ENCODE results near the gene BLTP3A.
"Not testable (repeated sequence)": the region's sequence is repeated elsewhere in the genome, so short reads cannot be mapped to it uniquely, and the experiment has no call there.

BLTP3A gene

DNA sequence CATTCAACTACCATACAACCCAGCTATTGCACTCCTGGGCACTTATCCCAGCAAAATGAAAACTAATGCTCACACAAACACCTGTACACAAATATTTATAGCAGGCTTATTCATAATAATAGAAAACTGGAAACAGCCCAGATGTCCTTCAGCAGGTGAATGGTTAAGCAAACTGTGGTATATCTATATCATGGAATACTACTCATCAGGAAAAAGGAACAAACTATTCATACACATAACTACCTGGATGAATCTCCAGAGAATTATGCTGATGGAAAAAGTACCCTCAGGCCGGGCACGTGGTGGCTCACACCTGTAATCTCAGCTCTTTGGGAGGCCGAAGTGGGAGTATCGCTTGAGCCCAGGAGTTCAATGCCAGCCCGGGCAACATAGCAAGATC is 3.8 kb upstream of the BLTP3A start:
- DNase-seq (ENCODE audit: low spot score): no peak

DNA sequence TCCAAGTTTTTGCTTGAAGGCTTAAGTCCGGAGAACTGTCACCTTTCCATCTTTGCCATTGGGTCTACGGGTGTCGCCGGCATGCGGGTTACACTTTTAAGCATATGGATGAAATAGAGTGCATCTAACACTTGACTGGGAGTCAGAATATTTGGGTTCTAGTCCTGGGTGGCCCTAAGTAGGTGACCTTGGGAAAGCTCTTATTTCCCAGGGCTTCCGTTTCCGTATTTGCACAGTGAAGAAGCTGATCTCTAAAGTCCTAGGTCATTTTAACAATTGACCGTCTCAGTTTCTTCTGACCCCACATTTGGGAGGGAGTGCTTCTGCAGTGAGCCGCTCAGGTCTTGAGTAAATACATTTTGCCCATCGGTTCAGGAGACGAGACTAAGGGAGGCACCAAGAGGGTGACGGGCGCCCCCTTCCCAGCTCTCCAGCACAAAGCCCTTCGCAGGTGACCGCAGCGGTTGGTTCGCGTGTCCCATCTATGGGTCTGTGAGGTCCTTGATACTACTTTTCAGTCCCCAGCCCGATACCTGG is 651 bp upstream of the BLTP3A start:
- peak; percentile 67 for DNase-seq (ENCODE audit: low spot score)

DNA sequence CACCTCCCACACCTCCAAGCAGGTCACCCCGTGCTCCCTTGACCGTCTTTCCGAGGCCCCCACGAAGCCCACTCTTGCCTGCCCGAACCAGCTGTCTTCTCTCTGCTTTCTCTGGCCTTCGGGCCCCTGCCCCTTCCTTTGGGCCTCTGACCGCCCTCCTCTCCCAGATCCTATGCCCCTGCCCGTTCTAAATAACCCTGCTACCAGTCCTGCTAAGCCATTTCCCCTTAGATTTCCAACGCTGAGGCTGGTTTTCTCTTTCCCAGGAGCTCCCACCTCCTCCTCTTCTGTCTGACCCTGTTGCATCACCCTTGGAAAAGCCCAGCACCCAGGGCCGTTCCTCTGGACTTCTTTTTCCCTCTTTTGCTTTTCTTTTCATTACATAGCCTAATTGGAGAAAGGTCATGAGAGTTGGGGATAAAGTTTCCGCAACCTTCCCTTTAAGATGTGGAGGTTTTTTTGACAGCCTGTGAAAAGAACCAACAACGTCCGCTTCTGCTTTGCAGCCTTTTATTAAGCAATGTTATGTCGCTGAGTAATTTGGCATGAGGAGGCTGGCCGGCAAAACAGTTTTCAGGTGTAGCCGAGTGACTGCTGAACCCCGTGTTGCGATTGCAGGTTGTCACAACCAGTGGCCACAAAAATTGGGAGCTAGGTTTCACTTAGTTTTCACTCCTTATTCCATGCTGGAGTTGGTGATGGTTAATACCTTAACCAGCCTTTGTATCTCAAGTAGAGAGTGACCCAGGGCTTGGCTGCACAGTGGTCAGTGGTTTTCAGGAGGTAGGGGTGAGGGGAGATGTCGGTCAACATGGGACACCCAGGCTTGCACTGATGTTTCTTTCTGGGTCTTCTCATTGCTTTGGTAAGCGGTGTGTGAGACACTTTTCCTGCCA is 970 bp downstream of the BLTP3A start:
- peak; percentile 28 for DNase-seq (ENCODE audit: low spot score)

DNA sequence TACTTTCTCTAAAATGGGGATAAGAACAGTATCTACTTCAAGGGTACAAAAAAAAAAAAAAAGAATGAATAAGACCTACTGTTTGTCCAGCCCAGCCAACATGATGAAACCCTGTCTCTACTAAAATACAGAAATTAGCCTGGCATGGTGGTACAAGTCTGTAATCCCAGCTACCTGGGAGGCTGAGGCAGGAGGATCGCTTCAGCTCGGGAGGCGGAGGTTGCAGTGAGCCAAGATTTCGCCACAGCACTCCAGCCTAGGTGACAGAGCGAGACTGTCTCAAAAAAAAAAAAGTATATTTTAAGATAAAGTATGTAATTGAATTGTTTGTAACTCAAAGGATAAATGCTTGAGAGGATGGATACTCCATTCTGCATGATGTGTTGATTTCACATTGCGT is 2.0 kb downstream of the BLTP3A start:
- no peak for DNase-seq (ENCODE audit: low spot score)

DNA sequence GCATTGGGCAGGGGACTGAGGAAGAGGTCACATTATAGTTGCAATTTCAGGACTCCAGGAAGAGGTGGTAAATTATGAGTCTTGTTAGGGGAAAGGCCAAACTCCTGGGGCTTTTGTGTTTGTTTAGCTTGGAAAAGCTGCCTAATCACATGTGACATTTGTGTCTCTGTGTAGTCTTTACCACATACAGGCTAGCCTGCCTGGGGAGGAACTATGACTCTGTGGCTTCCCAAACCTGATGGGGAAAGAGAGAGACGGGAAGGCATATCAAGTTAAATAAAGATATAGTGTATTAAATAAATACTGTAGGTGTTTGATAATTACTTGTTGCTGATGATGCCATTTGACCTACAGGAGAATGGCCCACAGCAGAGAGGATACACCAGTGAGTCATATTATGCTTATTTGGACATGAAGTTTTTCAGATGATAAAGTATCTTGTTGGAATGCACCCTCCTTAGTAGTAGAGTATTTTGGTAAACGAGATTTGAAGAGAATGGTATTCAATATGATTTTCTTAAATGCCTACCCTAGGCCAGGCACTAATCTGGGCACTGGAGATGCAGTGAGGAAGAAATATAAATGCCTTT is 4.0 kb downstream of the BLTP3A start:
- DNase-seq (ENCODE audit: low spot score): no peak

DNA sequence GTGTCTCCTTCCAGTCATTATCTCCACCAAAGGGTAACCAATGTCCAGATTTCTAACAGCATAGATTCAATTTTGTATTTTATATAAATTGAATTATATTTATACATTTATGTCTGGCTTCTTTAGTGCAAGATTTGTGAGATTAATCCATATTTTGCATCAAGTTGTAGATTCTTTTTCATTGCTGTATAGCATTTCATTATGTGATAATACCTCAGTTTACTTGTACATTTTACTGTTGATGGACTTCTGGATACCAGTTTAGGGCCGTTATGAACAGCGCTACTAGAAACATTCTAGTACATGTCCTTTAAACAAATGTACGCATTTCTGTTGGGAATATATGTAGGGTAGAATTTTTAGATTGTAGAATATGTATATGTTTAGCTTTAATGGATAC is 6.2 kb downstream of the BLTP3A start:
- no peak for DNase-seq (ENCODE audit: low spot score)

DNA sequence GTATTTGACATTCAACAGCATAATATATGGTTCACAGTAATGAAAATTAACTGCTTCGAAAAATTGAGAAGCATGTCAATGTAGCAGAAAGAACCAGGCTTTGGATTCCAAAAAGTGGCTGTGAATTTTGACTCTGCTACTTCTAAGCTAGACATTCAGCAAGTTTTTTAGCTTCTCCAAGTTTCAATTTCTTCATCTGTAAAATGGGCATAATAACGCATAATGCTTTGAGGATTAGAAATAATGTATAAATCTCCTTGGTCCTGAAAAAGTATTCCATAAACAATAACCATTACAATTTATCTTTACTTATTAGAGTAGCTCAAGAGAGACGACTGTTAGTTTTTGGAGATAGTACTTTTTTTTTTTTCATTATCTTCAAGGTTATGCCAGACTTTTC is 7.7 kb downstream of the BLTP3A start:
- no peak for DNase-seq (ENCODE audit: low spot score)

DNA sequence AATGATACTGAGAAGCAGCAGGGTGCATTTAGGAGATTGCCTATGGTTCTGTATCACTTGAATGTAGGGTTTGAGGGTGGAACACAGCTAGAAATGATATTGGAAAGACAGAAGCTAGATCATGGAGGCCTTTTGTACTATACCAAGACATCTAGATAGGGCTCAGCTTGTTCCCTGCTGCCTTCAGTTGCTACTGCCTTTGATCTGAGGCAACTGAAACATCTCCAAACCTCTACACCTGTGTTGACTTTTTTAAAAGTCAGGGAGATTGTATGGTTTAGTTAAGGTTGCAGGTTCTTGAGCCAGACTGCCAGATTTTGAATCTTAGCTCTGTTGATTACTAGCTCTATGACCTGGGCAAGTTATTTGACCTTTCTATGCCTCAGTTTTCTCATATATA is 12.7 kb downstream of the BLTP3A start:
- DNase-seq (ENCODE audit: low spot score): no peak

DNA sequence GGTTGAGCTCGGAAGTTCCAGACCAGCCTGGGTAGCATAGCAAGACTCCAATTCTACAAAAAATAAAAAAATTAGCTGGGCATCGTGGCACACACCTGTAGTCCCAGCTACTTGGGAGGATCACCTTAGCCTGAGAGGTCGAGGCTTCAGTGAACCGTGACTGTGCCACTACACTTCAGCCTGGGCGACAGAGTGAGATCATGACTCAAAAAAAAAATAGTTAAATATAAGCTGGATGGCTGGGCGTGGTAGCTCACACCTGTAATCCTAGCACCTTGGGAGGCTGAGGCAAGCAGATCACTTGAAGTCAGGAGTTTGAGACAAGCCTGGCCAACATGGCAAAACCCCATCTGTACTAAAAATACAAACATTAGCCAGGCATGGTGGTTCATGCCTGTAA is 13.2 kb downstream of the BLTP3A start:
- DNase-seq (ENCODE audit: low spot score): not testable (repeated sequence)

DNA sequence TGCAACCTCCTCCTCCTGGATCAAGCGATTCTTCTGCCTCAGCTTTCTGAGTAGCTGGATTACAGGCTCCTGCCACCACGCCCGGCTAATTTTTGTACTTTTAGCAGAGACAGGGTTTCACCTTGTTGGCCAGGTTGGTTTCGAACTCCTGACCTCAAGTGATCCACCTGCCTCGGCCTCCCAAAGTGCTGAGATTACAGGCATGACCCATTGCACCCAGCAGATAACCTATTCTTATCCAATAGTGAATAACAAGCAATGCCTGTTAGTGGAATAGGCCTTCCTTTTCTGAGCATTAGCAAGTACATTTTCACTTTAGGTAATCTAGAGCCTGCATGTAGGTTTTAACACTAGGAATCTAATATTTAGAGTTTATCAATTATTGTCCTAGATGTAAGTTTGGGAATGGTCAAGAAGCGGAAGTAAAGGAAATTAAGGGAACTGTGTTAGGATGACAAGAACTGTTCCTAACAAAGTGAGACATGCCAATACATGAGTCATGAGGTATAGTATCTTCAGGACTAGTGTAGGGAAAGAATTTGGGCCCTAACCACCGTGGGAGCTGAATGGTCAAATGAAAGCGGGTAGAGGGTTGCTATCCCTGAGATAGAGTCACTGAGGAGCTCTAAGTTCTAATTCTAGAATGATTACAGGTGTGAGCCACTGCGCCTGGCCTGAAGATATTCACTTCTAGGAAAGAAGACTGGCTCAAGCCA is 15.0 kb downstream of the BLTP3A start:
- no peak for DNase-seq (ENCODE audit: low spot score)

DNA sequence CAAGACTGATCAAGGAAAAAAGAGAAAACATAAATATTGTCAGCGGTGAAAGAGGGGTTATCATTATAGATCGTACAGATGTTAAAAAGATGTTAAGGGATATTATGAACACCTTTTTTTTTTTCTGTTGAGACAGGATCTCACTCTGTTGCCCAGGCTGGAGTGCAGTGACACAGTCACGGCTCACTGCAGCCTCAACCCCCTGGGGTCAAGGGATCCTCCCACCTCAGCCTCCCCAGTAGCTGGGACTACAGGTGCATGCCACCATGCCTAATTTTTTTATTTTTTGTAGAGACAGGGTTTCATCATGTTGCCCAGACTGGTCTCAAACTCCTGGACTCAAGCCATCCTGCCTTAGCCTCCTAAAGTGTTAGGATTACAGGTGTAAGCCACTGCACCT is 16.6 kb downstream of the BLTP3A start:
- not testable (repeated sequence) for DNase-seq (ENCODE audit: low spot score)

DNA sequence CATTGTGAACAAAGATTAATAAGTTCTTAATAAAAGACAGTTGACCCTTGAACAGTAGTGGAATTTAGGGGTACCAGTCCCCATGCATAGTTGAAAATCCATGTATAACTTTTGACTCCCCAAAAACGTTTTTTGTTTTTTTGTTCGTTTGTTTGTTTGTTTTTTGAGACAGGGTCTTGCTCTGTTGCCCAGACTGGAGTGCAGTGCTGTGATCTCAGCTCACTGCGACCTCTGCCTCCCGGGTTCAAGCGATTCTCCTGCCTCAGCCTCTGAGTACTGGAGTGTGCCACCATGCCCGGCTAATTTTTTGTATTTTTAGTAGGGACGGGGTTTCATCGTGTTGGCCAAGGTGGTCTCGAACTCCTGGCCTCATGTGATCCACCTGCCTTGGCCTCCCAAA is 17.5 kb downstream of the BLTP3A start:
- DNase-seq (ENCODE audit: low spot score): not testable (repeated sequence)

DNA sequence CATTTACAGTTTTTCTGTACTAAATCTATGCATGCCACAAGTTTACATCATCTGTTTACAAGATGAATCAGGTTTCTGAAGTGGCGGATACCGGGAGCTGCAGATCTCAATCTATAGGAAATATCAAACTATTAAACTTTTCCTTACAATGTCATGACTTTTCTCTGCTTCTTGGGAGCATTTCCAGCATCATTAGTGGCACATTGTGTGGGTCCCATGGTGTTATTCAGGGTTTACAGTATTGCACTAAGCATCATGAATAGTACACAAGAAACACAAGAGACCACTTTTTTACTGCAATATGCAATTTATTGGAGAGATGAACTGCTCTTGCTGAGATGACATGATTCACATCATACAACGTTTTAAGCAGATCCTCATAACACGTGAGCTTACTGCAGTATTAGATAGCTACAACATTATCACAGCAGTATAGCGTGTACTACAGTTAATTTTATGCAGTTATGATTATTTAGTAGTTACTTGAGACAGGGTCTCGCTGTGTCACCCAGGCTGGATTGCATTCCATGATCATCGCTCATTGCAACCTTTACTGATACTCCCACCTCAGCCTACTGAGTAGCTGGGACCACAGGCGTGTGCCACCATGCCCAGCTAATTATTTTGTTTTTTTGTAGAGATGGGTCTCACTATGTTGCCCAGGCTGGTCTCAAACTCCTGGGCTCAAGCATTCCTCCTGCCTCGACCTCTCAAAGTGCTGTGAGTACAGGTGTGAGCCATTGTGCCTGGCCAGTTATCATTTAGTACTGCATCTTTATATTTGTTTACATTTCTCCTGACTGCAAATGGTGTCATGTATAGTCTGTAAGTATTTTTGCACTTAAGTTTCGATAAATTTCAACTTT is 18.4 kb downstream of the BLTP3A start:
- no peak for DNase-seq (ENCODE audit: low spot score)

DNA sequence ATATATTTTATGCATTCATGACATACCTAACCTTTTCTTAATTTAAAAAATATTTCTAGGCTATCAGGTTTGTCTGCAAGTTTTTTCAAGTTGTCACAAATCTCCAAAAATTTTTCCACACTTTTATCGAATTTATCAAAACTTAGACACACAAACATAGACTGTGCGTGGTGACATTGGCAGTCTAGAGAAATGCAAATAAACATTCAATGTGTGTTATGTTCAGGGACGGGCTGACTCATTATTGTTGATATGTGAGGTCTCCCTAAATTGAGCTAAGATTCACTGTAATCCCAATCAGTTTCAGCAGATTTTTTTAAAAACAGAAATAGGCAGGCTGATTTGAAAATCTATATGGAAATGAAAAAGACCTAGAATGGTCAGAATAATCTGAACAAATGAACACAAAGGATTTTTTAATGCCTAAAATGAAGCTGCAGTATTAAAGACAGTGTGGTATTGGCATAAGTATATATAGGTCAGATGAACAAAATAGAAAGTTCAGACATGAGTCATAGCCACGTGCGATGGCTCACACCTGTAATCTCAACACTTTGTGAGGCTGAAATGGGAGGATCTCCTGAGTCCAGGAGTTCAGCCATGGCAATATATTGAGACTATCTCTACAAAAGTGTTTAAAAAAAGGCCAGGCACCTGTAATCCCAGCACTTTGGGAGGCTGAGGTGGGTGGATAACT is 19.2 kb downstream of the BLTP3A start:
- DNase-seq (ENCODE audit: low spot score): no peak

DNA sequence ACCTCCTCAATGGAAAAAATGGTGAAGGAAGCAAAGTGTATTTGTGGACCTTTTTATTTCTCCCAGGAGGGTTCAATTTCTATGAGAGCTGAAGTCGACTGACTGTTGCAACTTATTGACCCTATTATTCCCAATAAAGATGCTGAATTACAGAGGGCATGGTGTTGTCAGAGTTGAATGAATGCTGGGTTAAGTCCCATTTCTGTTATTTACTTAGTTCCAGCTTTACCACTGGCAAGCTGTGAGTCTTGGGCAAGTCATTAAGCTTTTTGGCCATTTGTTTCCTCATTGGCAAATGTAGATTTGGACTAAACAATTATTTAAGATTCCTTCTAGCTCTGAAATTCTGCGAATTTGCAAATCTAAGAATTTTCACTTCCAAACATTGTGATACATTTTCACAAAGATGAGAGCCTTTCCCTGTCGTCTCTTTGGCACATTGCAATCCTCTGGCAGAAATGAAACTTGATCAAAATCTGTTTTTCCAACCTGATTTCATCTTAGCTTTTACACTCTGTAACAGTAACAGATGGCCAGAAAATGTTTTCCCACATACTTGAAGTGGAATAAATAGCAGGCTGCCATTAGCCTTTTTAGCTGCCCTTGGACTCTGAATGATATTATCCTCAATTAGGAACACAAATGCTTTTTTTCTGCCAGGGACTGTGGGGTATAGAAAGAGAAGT is 21.3 kb downstream of the BLTP3A start:
- DNase-seq (ENCODE audit: low spot score): no peak

DNA sequence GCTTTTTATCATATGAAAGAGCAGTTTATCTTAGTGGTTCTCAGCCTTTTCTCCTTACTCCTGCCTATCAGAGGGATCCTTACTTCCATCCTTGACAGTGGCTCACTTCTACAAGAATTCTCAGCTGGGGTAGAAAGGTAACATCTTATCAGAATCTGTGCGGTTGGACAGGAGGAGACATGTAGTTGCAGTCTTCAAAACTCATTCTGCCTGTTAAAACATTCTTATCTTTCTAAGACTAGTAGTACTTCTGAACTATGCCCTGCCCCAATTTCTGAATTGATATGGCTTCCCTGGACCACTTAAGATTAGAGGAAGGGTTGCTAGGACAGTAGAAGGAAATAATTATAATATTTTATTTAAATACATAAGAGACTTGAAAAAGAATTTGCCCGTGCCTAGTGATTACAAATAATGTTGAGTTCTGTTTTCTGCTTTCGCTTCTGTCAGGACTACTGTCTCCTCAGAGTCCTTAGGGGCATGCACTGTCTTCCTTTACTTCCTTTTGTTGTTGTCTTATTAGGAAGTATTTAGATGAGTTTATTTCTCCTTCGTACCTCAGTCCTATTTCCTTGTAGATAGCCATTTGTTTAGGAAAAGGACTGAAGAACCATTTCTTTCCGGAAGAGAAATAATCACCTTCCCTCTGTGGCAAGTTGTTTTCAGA is 24.9 kb downstream of the BLTP3A start:
- DNase-seq (ENCODE audit: low spot score): no peak

DNA sequence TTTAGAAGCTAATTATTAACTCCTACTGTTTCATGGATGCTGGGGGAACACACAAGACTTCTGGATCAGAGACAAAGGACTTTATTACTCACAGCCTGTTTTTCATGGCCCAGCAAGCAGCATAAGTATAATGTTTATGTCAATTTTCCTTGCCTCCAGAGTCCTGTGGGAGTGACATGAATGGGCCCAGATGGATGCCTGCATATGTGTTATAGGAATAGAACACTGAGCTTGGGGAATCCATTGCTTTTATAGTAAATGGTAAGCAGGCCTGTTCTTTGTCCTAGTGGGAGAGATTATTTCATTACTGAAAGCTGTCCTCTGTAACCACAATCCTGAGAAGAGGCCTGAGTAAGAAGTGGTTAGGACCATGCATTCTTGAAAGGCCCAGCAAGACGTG is 25.6 kb downstream of the BLTP3A start:
- peak; percentile 25 for DNase-seq (ENCODE audit: low spot score)

DNA sequence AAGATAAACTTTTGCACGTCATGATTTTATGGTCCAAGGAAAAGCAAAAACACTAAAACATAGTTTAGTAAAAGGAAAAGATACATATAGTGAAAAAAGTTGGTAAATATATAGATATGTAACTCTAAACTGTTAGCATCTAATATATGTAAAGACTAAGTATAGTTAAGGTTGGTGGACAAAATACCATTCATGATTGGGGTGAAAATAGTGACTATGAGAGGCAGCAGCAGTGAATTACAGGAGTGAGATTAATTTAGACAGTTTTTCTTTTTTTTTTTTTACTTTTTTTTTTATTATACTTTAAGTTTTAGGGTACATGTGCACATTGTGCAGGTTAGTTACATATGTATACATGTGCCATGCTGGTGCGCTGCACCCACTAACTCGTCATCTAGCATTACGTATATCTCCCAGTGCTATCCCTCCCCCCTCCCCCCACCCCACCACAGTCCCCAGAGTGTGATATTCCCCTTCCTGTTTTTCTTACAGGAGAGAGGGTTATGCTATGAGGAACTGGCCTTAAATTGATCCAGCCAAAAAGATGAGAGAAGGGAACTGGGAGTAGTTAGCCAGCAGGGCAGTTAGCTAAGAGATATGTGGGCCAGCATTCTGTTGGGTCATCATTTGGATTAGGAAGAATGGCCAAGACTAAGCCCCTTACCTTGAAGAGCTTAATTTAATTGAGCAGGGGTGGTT is 27.1 kb downstream of the BLTP3A start:
- DNase-seq (ENCODE audit: low spot score): not testable (repeated sequence)

Data from SK-N-DZ (cell line).